Right lung (tissue), 10 donors: ENCODE results near the gene HDX. TPM values are rescaled to one million over a fixed set of nuclear protein-coding genes. Genes with fewer than 3 reads are reported as not detected.
"Not testable (repeated sequence)": the region's sequence is repeated elsewhere in the genome, so short reads cannot be mapped to it uniquely, and the experiment has no call there.

Source experiments
- DNase-seq, 2 donors: peaks; one replicate each; pipeline ENCODE4 v3.0.0-alpha.2; 2013
- long read RNA-seq, 8 donors: transcript quantifications; one replicate each; lab custom pipeline, GENCODE V29; 2026
- polyA plus RNA-seq, 5 donors: library from polyadenylated mRNA; unstranded; fragments of 120-200 nt; gene quantifications; one replicate each; pipeline versions ENCODE4 v1.2.1 to v1.2.3, GENCODE V29; 2013; ENCODE audit warnings: inconsistent platforms in 1 of 5, low replicate concordance in 1 of 5; ENCODE audit not compliant: insufficient read length in 5 of 5, insufficient read depth in 1 of 5

HDX gene, protein sequence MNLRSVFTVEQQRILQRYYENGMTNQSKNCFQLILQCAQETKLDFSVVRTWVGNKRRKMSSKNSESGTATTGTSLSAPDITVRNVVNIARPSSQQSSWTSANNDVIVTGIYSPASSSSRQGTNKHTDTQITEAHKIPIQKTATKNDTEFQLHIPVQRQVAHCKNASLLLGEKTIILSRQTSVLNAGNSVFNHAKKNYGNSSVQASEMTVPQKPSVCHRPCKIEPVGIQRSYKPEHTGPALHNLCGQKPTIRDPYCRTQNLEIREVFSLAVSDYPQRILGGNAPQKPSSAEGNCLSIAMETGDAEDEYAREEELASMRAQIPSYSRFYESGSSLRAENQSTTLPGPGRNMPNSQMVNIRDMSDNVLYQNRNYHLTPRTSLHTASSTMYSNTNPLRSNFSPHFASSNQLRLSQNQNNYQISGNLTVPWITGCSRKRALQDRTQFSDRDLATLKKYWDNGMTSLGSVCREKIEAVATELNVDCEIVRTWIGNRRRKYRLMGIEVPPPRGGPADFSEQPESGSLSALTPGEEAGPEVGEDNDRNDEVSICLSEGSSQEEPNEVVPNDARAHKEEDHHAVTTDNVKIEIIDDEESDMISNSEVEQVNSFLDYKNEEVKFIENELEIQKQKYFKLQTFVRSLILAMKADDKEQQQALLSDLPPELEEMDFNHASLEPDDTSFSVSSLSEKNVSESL
- 1 to 10 TPM; 4.8 to 8.2 (median 7.4) TPM for polyA plus RNA-seq
- long read RNA-seq, donor 1, full-length matches to known transcripts, result 2 of 2 reads
- long read RNA-seq, donor 1, partial matches to known transcripts, result 0 of 2 reads
- long read RNA-seq, donor 1, other reads (novel, unspliced or antisense), result 0 of 2 reads
- long read RNA-seq, donor 2, full-length matches to known transcripts, result 2 of 2 reads
- long read RNA-seq, donor 2, partial matches to known transcripts, result 0 of 2 reads
- long read RNA-seq, donor 2, other reads (novel, unspliced or antisense), result 0 of 2 reads
- long read RNA-seq, donor 3, result 0 reads
- long read RNA-seq, donor 4, result 0 reads
- long read RNA-seq, donor 5, result 0 reads
- long read RNA-seq, donor 6, partial matches to known transcripts, result 0 of 1 reads
- long read RNA-seq, donor 6, other reads (novel, unspliced or antisense), result 0 of 1 reads
- long read RNA-seq, donor 7, result 0 reads
- long read RNA-seq, donor 8, result 0 reads

DNA sequence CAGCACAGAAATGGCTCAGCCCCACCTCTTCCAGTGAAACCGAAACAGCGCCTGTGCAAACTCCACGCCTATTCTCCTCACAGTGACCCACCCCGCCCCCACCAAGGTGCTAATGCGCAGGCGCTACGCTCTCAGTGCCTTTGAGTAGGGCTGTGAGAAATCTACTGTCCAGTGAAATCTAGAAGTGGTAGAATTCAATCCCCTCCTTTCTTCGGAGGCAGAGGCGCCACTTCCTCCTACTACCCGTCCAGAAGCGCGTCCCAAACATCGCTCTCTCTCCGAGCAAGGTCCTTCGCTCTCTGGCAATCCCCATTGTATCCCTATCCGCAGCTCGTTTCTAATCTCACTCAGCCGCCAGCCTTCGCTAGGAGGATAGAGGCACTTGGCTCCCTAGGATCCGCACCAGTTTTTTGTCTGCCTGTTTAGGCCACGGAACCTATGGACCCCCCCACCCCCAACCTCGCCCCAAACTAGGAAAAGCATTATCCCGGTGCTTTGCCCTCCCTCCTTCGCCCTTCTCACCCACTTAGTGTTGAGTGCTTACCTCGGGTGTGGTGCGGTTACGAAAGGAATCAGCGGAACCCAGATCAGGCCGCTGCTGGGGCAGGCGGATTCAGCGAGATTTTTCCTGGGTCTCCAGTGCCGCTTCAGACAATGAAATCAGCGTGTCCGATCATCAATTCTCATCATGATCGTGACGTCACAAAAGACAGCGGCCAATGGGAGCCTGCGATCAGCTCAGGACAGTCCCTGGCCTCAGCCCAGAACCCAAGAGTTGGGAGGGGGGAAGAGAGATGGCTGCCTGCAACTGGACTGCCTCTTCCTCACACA lies at the start of gene HDX:
HDX (minus strand) TSS at position 656 of the 831 bp plus-strand sequence. CDS start 27,056 bp downstream, outside the sequence.
- peak; percentile 80 to 86 for DNase-seq

DNA sequence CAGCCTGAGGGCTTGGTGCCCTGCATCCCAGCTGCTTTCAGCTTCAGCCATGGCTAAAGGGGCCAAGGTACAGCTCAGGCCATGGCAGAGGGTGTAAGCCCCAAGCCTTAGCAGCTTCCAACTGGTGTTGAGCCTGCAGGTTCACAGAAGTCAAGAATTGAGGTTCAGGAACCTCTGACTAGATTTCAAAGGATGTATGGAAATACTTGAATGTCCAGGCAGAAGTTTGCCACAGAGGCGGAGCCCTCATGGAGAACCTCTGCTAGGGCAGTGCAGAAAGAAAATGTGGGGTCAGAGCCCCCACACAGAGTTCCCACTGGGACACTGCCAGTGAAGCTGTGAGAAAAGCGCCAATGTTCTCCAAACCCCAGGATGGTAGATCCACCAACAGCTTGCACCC lies 39.1 kb upstream of the HDX start:
- not testable (repeated sequence) for DNase-seq

- not testable (repeated sequence) for DNase-seq
Observed at GRCh38 chrX:84537627-84538026, 35.4 kb upstream of the HDX start.

DNA sequence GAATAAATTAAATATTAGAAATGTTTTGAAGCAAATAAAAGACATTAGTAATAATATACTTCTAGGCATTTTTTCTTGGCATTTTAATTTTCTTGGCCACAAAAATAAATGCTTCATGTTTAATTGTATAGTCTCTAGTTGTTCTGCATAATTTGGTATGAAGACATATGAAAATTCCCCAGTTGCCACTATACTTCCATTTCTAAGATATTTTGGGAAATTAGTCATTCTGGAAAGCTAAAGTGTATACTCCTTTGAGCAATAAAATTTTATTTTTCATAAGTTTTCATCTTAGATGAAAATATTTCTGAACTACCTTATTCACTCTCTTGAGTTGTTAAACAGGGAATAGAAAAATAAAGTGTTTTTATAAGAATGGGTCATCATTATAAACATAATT lies 13.8 kb downstream of the HDX start:
- no peak for DNase-seq

GRCh38 chrX:84487365-84488353 lies 14.6 kb downstream of the HDX start:
- no peak for DNase-seq

DNA sequence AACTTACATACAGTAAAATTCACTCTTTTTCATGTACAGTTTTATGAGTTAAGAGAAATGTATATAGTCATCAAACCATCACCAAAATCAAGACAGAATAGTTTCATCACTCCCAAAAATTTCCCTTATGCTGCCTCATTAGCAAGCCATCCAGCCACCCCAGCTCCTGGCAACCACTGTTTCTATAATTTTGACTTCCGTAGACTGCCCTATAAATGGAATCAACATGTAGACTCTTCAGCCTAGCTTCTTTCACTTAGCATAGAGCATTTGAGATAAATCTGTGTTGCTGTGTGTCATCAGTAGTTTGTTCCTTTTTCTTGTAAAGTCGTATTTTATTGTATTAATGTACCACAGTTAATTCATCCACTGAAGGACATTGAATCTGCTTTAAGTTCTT lies 23.2 kb downstream of the HDX start:
- no peak for DNase-seq

- DNase-seq, result no peak
Observed at GRCh38 chrX:84477114-84477513, 25.1 kb downstream of the HDX start.

DNA sequence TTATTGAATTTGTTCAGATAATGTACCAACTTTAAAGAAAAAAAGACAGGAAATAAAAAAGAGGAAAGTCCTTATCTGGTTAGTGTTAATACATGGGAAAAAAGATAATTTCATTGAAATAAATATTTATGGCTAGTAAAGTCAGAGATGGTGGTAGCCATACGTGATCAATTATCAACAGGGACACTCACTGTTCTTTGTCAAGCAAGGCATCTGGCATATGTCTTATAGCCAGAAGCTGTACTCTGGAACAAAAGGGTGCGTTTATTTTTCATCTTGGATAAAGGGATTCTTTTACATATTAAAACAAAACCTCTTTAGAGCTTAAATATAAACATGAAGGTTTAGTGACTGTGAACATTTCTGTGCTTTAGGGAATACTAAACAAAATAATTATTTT lies 26.7 kb downstream of the HDX start:
- DNase-seq, result no peak

DNA sequence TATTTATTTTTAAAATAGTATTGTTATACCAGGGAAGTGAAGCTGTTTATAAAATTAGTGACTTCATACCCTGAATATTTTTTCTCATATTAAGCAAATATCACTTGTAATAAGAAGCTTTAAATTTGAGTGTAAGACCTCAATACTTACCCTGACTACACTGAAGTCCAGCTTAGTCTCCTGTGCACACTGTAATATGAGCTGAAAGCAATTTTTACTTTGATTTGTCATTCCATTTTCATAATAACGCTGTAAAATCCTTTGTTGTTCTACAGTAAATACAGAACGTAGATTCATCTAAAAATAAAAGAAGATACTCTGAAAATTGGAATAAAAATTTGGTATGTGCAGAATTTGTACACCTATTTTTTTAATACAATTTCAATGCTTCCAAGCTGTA lies 27.2 kb downstream of the HDX start:
- no peak for DNase-seq

- DNase-seq, result no peak
Observed at GRCh38 chrX:84469226-84469625, 33.0 kb downstream of the HDX start.

DNA sequence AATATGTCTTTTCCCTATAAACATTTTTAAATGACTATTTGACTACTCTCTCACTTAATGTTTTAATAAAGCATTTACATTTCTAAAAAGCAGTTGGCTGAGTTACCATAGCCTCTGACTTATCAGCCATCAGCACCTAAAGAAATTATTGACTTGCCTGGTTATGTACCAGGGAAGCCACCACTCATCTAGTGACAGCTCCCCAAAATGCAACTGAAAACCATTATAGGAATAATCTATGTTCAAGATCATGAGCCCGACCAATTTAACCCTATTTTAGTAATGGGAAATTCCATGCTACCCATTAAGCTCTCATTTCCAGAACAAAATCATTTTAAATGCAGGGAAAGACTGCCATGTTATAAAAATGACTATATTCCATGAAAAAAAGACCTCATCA lies 34.4 kb downstream of the HDX start:
- no peak for DNase-seq

- no peak for DNase-seq
Observed at GRCh38 chrX:84453351-84454246, 48.7 kb downstream of the HDX start.

DNA sequence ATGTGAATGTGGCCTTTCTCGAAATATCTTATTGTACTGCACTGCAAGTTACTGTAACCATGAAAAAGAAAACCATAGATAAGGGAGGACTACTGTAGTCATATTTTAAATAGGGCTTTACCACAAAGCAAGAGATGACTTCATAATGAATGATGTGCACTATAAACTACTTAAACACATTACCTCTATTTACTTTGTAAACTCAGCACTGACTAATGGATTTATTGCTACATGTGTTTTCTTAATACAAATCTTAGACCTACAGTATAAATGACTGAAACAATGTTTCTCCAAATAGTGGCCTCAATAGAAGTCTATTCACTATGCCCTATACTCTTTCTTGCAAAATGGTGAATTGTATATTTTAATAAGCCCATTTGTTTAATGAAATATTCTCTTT lies 61.1 kb downstream of the HDX start:
- no peak for DNase-seq

DNA sequence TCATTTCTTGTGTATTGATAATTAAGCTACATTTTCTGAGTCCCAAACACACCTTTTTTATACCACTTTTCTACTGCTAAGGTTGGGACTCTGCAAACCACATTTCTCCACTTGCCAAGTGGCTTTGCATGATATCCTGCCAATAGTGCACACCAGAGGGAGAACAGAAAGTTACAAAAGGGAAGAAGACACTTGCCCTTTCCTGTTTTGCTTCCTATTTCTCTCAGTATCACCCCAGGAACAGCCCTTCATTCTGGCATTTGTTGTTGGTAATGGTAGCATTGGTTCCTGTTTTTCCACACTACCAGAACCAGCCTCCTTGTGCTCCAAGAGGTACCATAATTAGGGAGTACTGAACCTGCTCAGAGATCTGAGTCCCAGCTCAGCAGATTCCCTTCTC lies 87.1 kb downstream of the HDX start:
- DNase-seq, result no peak

- DNase-seq, result no peak
Observed at GRCh38 chrX:84363663-84364062, 138.6 kb downstream of the HDX start.

- DNase-seq, result peak in 1 of 2 donors; percentile 2
Observed at GRCh38 chrX:84363051-84363450, 139.2 kb downstream of the HDX start.

- DNase-seq, result no peak
Observed at GRCh38 chrX:84362184-84362838, 139.9 kb downstream of the HDX start.

DNA sequence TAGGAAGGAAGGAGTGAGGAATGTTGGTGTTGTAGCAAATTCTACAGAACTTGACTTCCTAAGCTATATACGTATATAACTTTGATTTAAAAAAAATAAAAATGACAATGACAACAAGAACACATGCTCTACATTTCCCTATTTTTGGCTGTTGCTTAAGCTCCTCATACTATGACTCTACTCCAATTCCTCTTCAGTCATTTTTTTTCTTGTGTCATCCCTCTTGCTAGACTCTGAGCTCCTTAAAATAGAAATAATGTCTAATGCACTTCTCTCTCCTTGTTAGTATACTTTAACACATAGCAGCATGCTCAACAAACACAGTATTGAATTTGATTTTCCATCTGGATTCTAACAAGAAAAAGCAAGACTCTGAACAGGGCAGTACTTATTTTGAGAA lies 144.0 kb downstream of the HDX start:
- no peak for DNase-seq
